Adipocyte (in vitro differentiated cells): Measurements from ENCODE around the gene PER2.
"Not testable (repeated sequence)": the region's sequence is repeated elsewhere in the genome, so short reads cannot be mapped to it uniquely, and the experiment has no call there.

ENCODE experiments used
- DNase-seq: peaks from one replicate; pipeline ENCODE4 v3.0.0-alpha.2; 2015; ENCODE audit warnings: low read depth
- H3K27me3 ChIP-seq: replicated peaks from 2 replicates; pipeline ENCODE4 v1.7.0; 2013; ENCODE audit warnings: mild to moderate bottlenecking, low read length, moderate library complexity; ENCODE audit not compliant: control insufficient read depth, insufficient read depth
- H3K36me3 ChIP-seq: 2 replicates; pipeline ENCODE4 v1.7.0; 2013; ENCODE audit warnings: low read length, mild to moderate bottlenecking, moderate library complexity; ENCODE audit not compliant: control insufficient read depth, insufficient read depth, severe bottlenecking
- H3K4me1 ChIP-seq: 2 replicates; pipeline ENCODE4 v1.7.0; 2013; ENCODE audit warnings: mild to moderate bottlenecking, low read length, moderate library complexity; ENCODE audit not compliant: control insufficient read depth, insufficient read depth
- H3K4me3 ChIP-seq: 2 replicates; pipeline ENCODE4 v1.7.0; 2013; ENCODE audit warnings: mild to moderate bottlenecking, low read length, moderate library complexity
- H3K9ac ChIP-seq: 2 replicates; pipeline ENCODE4 v1.7.0; 2013; ENCODE audit warnings: mild to moderate bottlenecking, low read length, moderate library complexity
- H3K9me3 ChIP-seq: 2 replicates; pipeline ENCODE4 v1.7.0; 2013; ENCODE audit warnings: mild to moderate bottlenecking, low read length, moderate library complexity; ENCODE audit not compliant: control insufficient read depth

PER2 gene

DNA sequence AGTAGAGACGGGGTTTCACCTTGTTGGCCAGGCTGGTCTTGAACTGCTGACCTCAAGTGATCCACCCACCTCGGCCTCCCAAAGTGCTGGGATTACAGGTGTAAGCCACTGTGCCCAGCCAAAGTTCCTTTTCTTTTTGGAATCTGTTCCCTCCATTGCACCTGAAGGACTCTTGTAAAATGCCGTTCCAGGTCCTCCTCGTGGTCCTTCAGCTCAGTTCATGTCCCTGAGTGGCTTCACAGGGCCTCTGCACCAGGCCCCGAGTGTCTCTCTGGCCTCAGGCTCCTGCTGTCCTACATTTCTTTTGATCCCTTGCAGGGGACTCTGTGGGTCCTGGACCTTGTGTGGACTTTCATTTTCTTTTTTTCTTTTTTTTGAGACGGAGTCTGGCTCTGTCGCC, 35.8 kb upstream of the PER2 start:
- H3K9me3 ChIP-seq, DNase-seq: not testable (repeated sequence)
- H3K36me3 ChIP-seq: peaks cover 26% of the 10 kb centered on the region

DNA sequence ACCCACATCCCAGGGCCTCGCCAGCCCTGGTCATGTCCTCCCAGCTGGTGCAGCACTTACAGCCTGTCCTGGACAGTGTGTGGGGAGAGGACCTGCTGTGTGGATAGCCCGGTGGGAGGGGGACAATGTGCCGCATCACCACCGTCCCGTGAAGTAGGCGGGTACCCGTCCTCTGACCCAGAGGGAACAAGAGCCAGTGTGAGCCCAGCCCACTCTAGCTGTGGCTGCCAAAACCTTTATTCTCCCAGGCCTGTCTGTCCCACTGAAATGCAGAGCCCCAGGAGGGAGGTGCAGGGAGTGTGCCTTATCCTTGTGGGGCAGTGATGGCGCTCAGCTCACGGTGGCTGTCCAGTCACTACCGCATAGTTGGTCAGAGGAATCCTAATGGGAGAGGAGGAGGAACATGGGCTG, 33.6 kb upstream of the PER2 start:
- Histone ChIP-seq H3K36me3 (peaks cover 9% of the 10 kb centered on the region), H3K27me3 (no peaks in the 10 kb centered on the region), H3K4me3 (no peak overlapping the region), H3K4me1 (peaks cover 17% of the 10 kb centered on the region), H3K9me3 (no peaks in the 10 kb centered on the region), H3K9ac (peak overlapping the region; percentile 87)
- DNase-seq: no peak

More for the DNA sequence above, 35.8 kb upstream of the PER2 start:
- not testable (repeated sequence) for H3K9ac ChIP-seq, H3K4me3 ChIP-seq, H3K27me3 ChIP-seq
- peaks cover 17% of the 10 kb centered on the region for H3K4me1 ChIP-seq

DNA sequence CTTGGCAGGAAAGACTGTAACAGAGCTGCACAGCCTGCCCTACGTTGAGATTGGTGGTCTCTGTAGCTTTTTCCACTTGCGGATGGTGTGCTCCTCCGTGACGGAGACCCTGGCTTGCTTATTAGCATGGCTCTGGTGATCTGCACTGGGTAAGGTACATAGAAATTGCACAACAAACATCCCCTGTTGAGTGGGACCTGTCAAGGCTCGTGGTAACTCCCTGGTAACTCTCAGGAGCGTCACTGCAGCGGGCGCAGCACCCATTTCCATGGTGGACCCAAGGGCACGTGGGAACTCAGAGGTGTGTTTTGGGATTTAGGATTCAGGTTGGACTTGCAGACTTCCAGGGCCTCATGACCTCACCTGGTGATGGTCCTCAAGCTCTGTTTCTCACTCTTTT, 33.1 kb upstream of the PER2 start:
- Histone ChIP-seq H3K36me3 (peaks cover 8% of the 10 kb centered on the region), H3K27me3 (peaks cover under 1% of the 10 kb centered on the region), H3K9ac (peak overlapping the region; percentile 87), H3K9me3 (no peaks in the 10 kb centered on the region), H3K4me3 (peak overlapping the region; percentile 84), H3K4me1 (peaks cover 17% of the 10 kb centered on the region)
- DNase-seq: peak; percentile 5

DNA sequence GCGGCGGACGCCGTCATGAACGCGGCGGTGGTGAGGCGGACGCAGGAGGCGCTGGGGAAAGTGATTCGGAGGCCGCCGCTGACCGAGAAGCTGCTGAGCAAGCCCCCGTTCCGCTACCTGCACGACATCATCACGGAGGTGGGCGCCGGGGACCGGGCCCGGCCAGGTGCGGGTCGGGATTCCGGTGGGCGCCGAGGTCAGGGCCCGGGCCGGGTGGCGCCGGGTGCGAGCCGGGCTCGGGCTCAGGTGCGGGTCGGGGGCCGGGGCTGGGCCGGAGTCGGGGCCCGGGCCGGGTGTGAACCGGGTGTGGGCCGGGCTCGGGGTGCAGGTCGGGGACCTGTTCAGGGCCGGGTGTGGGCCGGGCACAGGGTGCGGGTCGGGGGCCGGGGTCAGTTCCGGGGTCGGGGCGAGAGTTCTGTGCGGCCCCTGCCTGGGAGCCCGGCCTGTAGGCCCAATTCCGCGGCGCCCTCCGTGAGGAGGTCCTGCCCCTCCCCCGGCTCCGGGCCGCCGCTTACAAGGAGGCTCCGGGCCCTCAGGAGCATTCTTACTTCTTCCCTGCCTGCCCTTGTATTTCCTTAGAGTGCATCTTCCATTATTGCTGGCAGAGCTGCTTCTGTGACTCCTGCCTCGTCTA, 32.4 kb upstream of the PER2 start:
- H3K36me3 ChIP-seq: peaks cover 3% of the 10 kb centered on the region
- H3K9ac ChIP-seq: peak overlapping the region; percentile 87
- H3K27me3 ChIP-seq: peaks cover 5% of the 10 kb centered on the region
- H3K9me3 ChIP-seq: no peaks in the 10 kb centered on the region
- H3K4me3 ChIP-seq: peak overlapping the region; percentile 84
- H3K4me1 ChIP-seq: peaks cover 17% of the 10 kb centered on the region
- DNase-seq: peak; percentile 67

DNA sequence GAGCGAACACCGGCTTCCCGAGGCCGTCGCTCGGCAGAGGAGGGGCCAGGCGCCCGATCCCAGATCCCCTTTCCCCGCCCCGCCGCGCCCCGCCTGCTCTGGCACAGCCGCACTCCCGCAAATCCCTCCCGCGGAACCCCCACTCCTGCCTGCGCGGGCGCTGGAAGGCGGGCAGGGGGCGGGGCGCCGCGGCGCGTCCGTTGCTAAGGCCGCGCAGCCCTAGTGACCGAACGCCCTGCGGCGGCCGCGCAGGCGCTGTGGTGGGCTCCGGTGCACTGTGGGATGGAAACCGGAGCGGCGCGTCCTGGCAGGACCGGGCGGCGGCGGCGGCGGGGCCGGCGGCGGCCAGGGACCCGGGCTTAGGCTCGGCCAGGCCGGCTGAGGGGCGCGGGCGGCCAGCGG, 31.8 kb upstream of the PER2 start, which contains the start of gene TRAF3IP1:
Gene TRAF3IP1 (plus strand): TSS at position 273 of the 402 bp plus-strand sequence. CDS start 145 bp downstream, outside the sequence.
- Histone ChIP-seq H3K4me3 (peak within 1 kb of the TSS; percentile 84), H3K36me3 (no peaks in the 10 kb centered on the region), H3K27me3 (peaks cover 5% of the 10 kb centered on the region), H3K9ac (peak within 1 kb of the TSS; percentile 87), H3K4me1 (peaks cover 17% of the 10 kb centered on the region), H3K9me3 (no peaks in the 10 kb centered on the region)
- peak; percentile 97 for DNase-seq

DNA sequence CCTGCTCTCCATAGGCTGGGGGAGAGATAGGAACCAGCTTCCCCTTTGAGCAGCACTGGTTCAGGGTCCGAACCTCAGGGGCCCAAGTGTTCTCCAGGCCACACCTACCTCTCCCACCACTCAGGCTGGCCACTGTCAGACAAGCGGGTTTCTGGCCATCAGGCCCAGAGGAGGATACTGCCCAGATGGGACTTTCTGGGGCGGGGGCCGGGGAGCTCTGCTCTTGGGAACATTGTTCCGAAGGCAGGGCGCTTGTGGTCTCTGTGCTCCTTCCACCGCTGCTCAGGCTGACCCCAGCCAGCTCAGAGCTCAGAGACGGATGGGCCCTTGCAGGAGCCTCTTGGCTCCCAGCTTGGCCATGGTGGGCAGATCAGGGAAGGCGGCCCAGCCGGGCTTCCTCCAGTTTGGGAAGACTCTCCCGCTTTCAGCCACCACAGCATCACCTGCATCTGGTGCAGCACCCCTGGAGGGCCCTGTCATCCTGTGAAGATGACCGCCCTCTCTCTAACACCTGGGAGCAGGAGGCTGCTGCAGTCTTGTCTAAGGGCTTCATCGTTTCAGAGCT, 26.7 kb upstream of the PER2 start:
- Histone ChIP-seq H3K9ac (no peak overlapping the region), H3K27me3 (peaks cover 5% of the 10 kb centered on the region), H3K36me3 (no peaks in the 10 kb centered on the region), H3K9me3 (no peaks in the 10 kb centered on the region), H3K4me3 (no peak overlapping the region), H3K4me1 (peaks cover 4% of the 10 kb centered on the region)
- DNase-seq: no peak

DNA sequence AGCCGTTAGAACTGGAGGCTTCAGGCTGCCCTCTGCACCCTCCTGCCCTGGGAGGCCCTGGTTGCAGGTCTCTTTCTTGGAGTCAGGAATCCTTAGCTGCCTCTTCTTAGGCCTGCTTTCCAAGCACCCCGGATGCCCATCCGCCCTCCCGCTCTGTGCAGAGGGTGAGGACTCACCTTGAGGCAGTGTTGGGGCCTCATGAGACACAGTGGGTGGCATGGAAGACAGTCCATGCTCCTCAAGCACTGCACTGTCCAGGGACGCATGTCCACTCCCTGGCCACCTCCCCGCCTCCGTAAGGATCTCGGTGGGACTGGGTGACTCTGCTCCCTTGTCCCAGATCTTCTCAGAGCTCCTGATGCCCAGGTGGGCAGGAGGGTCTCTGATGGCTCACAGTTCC, 26.2 kb upstream of the PER2 start:
- no peaks in the 10 kb centered on the region for H3K36me3 ChIP-seq
- no peaks in the 10 kb centered on the region for H3K4me1 ChIP-seq
- no peaks in the 10 kb centered on the region for H3K9me3 ChIP-seq

DNA sequence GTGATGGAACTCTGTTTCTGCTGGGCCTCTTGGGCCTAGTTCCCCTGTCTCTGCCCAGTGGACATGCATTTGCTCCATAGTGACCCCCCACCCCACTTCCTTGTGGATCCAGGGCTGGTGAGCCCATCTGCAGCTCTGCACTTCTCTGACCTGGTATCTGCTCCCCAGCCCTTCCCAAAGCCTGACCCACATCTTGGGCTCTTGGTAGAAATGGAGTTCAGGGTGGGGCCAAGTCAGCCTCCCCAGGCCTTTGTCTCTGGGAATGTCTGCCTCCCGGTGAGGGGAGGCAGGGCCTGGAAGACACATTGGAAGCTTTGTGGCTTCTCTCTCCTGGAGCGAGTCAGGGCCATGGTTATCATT, 25.6 kb upstream of the PER2 start:
- H3K9ac ChIP-seq: no peak overlapping the region
- H3K4me1 ChIP-seq: no peaks in the 10 kb centered on the region
- no peak for DNase-seq
- H3K9me3 ChIP-seq: no peaks in the 10 kb centered on the region
- no peak overlapping the region for H3K4me3 ChIP-seq
- no peaks in the 10 kb centered on the region for H3K36me3 ChIP-seq
- H3K27me3 ChIP-seq: peaks cover 5% of the 10 kb centered on the region

More for the DNA sequence above, 26.2 kb upstream of the PER2 start:
- H3K4me3 ChIP-seq: no peak overlapping the region
- DNase-seq: no peak
- no peak overlapping the region for H3K9ac ChIP-seq
- peaks cover 5% of the 10 kb centered on the region for H3K27me3 ChIP-seq

DNA sequence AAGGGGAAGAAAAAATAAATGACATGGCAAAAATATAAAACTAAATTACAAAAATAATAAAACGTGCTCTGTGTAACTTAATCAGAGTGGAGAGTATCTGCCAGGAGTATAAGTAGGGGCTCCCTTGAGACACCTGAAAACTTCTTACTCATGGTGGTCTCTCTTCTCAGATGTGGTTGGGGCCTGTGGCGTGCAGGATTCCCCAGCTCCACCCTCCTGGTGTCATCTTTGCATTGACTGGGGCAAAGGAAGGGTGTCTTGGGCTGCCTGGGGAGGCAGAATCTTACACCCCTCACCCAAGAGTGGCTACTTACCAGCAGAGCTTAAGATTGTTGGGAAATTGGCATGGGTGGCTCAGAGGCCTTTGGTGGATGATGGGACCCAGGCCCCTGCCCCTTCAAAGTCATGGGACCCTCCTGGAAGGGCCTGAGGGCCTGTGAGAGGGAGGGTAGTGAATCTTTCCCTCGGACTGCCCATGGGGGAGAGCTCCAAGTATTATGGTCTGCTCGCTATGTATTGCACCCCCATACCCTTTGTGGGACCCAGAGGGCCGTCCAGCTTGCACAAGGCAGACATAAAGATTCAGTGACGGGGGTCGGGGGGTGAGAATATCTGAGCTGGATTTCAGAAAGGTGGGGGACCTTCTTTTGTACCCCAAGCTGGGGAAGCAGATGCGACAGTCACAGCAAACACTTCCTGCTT, 25.0 kb upstream of the PER2 start:
- H3K27me3 ChIP-seq: peaks cover 5% of the 10 kb centered on the region
- H3K9me3 ChIP-seq: no peaks in the 10 kb centered on the region
- no peak overlapping the region for H3K9ac ChIP-seq
- DNase-seq: no peak
- H3K4me1 ChIP-seq: no peaks in the 10 kb centered on the region
- H3K36me3 ChIP-seq: no peaks in the 10 kb centered on the region
- H3K4me3 ChIP-seq: no peak overlapping the region

DNA sequence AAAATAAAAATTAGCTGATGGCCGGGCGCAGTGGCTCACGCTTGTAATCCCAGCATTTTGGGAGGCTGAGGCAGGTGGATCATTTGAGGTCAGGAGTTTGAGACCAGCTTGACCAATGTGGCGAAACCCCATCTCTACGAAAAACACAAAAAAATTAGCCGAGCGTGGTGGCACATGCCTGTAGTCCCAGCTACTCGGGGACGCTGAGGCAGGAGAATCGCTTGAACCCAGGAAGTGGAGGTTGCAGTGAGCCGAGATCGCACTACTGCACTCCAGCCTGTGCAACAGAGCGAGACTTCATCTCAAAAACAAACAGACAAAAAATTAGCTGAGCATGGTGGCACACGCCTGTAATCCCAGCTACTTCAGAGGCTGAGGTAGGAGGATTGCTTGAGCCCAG, 22.3 kb upstream of the PER2 start:
- not testable (repeated sequence) for H3K4me3 ChIP-seq, H3K36me3 ChIP-seq, DNase-seq

DNA sequence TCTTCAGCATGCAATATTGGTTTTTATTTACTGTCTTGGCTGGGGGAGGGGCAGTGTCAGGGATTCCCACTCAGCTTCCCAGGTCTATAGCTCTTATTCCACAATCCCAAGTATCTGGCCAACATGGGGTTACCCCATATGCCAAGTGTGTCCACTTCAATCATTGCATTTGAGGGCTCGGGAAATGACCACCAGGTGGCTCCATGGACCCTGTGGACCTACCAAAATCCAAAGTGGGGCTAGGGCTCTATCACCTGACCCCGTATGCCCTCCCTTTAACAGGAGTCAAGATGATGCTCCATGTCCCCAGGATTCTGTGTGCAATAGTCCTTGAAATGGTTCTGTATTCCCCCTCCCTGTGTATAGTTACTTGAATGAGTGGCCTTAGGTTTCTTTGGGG, 19.8 kb upstream of the PER2 start:
- Histone ChIP-seq H3K4me1 (peaks cover 7% of the 10 kb centered on the region), H3K36me3 (no peaks in the 10 kb centered on the region), H3K9ac (no peak overlapping the region), H3K9me3 (no peaks in the 10 kb centered on the region), H3K4me3 (no peak overlapping the region), H3K27me3 (peaks cover 5% of the 10 kb centered on the region)
- no peak for DNase-seq

More for the DNA sequence above, 22.3 kb upstream of the PER2 start:
- not testable (repeated sequence) for H3K9ac ChIP-seq, H3K27me3 ChIP-seq, H3K9me3 ChIP-seq, H3K4me1 ChIP-seq
